Hypothalamus (tissue), 51 donors: Measurements from ENCODE around the gene ATXN1.
A peak's percentile ranks its signal among the peaks of the same experiment; 100 is the strongest.

ENCODE experiments used
- DNase-seq, 51 donors: peaks; one replicate each; lab custom pipeline; 2025; lab: John Stamatoyannopoulos, UW

ATXN1 gene

DNA sequence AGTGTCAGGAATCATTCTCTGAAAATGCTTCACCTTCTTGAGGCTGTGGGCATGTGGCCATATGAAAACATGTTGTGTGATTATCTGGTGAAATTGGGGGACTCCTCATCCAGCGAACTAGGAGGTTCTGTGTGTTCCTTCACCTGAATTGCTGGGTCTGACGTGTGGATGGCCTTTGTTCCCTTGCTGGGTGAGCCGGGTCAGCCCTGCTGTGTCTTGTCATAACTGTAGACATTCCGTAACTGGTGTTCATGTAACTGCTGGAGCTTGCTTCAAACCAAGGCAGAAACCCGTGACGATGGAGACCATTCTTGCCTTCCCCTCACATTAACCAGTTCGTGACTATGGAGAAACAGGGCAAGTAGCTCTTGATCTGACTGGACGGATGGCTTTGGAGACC lies 399.4 kb downstream of the ATXN1 start:
- DNase-seq: no peak

GRCh38 chr6:16361121-16361520 lies 400.1 kb downstream of the ATXN1 start:
- DNase-seq: no peak

DNA sequence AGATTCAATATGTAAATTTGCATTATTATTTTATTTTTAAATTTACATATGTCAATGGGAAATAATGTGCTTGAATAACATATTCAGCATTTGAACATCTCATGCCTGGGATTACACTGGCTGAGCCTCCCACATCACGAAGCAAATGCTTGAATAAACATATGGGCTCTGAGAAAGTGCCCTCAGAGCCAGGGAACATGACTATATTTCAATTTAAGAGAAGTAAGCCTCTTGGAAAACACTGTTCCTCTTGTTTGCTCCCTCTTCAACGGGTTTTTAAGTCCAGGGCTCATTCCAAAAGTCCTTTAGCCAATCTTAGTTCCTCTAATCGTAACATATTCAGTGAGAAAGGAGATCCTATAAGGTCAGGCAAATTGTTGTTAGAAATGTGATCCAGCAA lies 400.9 kb downstream of the ATXN1 start:
- DNase-seq: no peak

DNA sequence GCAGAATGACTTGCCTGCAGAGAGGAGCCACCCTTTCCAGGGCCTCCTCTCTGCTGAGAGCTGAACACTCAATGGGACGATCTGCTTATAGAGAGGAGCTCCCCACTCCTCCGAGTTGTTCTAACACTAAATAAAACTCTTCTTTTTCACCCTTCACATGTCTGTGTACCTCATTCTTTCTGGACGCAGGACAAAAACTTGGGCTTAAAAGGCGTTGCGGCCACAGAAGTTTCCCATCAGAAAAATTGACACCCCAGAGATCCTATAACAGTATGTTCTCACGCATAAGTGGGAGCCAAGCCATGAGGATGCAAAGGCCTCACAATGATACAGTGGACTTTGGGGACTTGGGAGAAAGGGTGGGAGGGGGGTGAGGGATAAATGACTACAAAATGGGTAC lies 401.7 kb downstream of the ATXN1 start:
- DNase-seq: no peak

GRCh38 chr6:16358531-16359138 lies 402.6 kb downstream of the ATXN1 start:
- DNase-seq: no peak

DNA sequence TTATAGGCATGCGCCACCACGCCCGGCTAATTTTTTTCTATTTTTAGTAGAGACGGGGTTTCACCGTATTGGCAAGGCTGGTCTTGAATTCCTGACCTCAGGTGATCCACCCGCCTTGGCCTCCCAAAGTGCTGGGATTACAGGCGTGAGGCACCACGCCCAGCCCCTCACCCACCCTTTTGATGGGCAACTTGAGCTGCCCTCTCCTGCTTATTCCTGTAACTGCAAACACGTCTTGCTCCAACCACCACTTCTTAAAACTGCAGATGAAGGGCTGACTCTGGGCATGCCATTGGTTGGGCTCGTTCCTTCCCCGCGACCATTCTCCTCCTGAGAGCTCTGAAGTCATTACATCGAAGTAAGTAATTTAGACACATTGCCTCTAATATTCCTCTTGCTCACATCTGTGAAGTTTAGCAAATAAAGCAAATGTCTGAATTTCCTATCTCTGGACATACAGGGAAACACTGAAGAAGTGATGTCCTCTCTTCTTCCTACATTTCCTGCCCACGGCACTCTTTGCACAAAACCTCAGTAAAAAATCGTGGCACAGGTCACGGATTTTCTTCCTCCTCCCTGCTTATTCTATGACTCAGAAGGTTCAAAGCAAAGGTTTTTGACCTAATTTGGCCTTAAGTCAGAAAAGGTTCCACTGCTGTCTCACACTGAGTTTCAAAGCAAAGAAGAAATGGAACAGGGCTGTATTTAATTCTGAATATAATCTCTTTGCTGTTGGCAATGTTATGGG lies 405.4 kb downstream of the ATXN1 start:
- no peak for DNase-seq

DNA sequence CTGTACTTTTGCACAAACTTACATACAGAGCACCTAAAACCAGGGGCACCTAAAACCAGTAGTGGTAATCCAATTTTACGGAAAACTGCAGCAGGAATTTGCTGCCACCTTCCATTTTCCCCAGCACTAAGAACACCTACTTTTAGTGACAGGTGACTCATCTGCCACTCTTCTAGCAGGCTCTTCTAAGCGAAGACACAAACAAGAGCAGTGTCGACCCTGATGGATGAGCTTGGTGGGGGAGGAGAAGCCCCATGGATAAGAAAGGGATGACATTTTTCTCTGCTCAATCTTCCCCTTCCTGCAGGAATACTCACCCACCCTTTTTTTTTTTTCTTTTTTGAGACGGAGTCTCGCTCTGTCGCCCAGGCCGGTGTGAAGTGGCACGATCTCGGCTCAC lies 406.0 kb downstream of the ATXN1 start:
- no peak for DNase-seq

DNA sequence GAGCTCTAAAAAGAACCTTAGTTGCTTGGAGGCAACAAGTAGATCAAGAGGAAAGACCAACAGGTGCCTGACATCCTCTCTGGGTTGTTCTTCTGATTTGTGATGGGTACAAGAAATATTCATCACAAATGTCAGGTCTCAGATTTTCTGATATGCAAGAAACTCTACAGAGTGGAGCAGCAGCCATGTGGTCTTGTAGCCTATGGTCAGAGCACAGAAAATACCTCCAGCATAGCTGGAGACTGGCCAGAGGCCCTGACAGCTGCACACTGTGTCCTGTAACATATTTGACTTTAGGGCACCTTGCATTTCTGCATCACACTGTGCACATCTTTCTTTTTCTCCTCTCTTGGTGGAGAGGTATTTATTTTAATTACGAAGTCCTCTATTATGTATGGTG lies 406.6 kb downstream of the ATXN1 start:
- no peak for DNase-seq

- DNase-seq: no peak
Measured at GRCh38 chr6:16352821-16353438, 408.3 kb downstream of the ATXN1 start.

DNA sequence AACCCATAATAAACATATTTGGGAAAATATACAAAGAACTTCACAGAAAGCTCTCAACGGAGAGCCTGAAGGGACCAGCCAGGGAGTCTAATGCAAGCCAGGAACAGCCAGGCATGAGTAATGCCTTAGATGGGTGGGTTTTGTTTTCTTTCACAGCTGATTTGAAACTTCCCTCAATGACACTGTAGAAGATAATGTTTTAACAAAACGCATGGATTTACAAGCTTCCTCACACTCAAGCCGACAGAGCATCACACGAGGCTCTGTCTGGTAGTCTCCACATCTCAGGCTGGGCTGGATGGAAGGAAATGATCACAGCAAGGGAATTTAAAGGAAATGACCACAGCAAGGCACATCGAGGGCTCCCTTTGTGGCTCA lies 409.0 kb downstream of the ATXN1 start:
- DNase-seq: no peak

- no peak for DNase-seq
Measured at GRCh38 chr6:16349544-16349943, 411.7 kb downstream of the ATXN1 start.

GRCh38 chr6:16346831-16347230 lies 414.4 kb downstream of the ATXN1 start:
- DNase-seq: no peak

DNA sequence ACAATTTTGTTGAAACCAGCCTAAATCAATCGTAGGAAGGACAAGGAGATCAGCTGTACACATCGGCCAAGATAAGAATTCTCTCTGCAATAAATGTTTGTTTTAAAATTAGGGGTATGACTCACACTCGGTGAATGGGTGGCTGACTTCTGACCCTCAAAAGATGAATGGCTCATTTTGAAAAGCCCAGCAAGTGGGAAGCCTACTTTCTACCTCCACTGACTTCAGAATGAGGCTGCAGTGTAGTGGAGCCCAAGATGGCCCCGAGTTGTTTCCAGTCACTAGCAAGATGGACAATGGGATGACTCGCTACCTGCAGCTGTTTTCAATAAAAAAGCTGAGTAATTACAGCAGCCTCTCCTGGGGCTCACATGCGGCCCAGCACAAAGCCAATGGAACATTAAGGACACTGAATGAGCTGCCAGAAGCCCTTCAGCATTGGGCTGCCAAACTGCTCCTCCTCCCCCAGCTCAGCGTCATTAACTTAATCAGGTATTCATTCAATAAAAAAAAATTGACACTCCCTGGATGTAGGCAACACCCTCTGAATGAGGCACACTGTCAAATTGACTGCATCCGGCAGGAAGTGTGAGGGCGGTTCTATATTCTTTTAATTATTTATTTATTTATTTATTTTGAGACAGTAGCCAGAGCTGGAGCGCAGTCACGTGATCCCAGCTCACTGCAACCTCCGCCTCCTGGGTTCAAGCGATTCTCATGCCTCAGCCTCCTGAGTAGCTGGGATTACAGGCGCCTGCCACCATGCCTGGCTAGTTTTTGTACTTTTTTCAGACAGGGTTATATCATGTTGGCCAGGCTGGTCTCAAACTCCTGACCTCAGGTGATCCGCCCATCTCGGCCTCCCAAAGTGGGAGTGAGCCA lies 415.6 kb downstream of the ATXN1 start:
- DNase-seq: peak in 1 of 51 donors; percentile 14

DNA sequence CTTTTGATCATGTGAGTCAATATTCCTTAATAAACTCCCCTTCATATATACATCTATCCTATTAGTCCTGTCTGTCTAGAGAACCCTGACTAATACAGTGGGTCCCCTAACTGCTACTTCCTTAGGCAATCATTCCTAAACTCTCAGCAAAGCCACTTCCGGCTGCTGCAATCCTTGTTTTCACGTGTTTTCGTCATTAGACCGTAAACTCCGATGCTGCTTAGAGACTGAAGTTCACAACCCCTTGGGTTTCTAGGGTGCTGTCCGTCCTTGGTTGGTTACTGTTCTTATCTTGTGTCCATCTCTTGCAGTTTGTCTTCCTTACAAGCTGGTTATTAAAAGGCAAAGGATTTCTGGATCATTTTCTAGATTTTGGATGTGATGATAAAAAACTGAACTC lies 416.5 kb downstream of the ATXN1 start:
- no peak for DNase-seq

- no peak for DNase-seq
Measured at GRCh38 chr6:16343593-16343992, 417.7 kb downstream of the ATXN1 start.

DNA sequence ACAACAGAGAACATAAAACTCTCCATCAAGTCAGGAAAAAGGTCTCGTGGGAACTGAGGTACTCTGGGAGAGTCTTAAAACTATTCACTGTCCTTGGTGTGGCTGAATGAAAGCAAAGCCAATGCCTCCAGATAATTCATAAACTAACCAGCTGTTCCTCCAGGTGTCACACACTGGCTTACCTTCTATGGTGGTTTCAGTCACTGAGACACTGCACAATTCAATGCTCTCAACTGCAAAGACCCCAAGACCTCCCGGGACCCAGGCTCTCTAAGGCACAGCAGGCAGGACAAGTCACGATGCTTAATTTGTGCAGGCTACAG lies 422.0 kb downstream of the ATXN1 start:
- no peak for DNase-seq

- peak in 12 of 51 donors; percentile 6 to 79 (median 20) for DNase-seq
Measured at GRCh38 chr6:16338577-16339264, 422.5 kb downstream of the ATXN1 start.

DNA sequence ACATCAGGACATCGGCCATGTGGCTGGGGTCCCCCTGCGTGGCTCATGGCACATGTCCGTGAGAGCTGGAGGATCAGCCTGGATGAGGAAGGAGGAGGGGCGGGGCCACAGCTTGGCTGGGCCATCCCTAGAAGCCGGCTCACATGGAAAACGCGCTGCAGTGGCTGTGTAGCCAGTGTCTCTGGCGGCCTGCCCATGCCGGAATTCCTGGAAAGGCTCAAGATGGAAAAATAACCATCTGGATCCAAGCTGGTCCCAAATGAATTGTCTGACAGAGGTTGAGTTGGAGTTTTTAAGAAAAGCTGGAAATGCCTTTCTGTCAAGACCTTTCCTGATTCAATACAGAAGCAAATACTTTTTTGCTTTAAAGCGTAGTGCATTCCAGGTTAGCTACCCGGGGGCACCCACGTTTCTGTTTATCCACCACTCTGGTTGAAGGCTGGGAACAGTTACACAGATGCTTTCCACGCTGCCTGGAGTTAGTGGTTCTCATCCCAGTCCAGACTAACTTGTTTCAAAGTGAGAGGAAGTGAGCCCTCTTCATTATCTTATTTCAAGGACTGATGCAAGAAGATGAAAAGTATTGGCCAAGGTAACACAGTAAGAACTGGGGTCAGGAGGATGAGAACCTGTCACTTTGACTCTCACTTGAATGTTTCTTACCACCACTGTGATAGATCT lies 423.8 kb downstream of the ATXN1 start:
- DNase-seq: peak in 33 of 51 donors; percentile 5 to 62 (median 39)

GRCh38 chr6:16336911-16337294 lies 424.4 kb downstream of the ATXN1 start:
- DNase-seq: no peak
